Activated B cell treated with CpG ODN at 0.5 μM for 24 hours (primary cell): Measurements from ENCODE around the gene PYGB. TPM values are rescaled to one million over a fixed set of nuclear protein-coding genes. Genes with fewer than 3 reads are reported as not detected.

Experiments
- ATAC-seq: fragments of 200-7000 bp; cut with Tn5 transposase; one replicate; pipeline ENCODE4 v1.10.0; 2021; ENCODE audit warnings: low read depth, mild to moderate bottlenecking, moderate library complexity
- CTCF ChIA-PET: fragments of 350-600 bp; sonication (Branson Sonifier 250); formaldehyde crosslinking; loops from one replicate; lab custom pipeline; 2021; ENCODE audit warnings: antibody characterized with exemption; lab: Charles Lee
- POLR2A ChIA-PET: fragments of 350-600 bp; sonication (Branson Sonifier 250); formaldehyde crosslinking; loops from one replicate; lab custom pipeline; 2021; ENCODE audit warnings: antibody characterized with exemption; lab: Charles Lee
- DNase-seq: peaks from one replicate; pipeline ENCODE4 v3.0.0; 2022
- H3K27ac Mint-ChIP-seq: one replicate; pipeline ENCODE4 v1.8.0; 2020; ENCODE audit warnings: mixed read lengths
- H3K27me3 Mint-ChIP-seq: one replicate; pipeline ENCODE4 v1.8.0; 2021; ENCODE audit warnings: mixed read lengths
- H3K36me3 Mint-ChIP-seq: one replicate; pipeline ENCODE4 v1.8.0; 2021; ENCODE audit warnings: low read depth, mixed read lengths
- H3K4me1 Mint-ChIP-seq: one replicate; pipeline ENCODE4 v1.8.0; 2021; ENCODE audit warnings: mixed read lengths
- H3K4me3 Mint-ChIP-seq: one replicate; pipeline ENCODE4 v1.8.0; 2020; ENCODE audit warnings: mild to moderate bottlenecking, mixed read lengths
- H3K9me3 Mint-ChIP-seq: one replicate; pipeline ENCODE4 v1.8.0; 2020; ENCODE audit warnings: mixed read lengths
- CTCF ChIP-seq: fragments of 200-600 bp; IDR thresholded peaks from one replicate; pipeline ENCODE4 v1.8.0; 2022; ENCODE audit warnings: antibody characterized with exemption, mild to moderate bottlenecking
- intact Hi-C: fragments of 100-400 bp; cut with micrococcal nuclease; formaldehyde crosslinking; loops from one replicate; pipeline ENCODE4 v1.15.1; 2024
- total RNA-seq: library from RNA; stranded (reverse); gene quantifications from 2 replicates; pipeline ENCODE4 v1.2.3, GENCODE V29; 2022

Gene PYGB
- total RNA-seq, 1 donor from 2014 or later, result 23.5 TPM

GRCh38 chr20:25269057-25269832 is 21.4 kb downstream of the PYGB start:
- no peak for TF ChIP-seq CTCF
- CTCF ChIA-PET, result interaction anchor here (0.6 kb wide), 1 partner anchor 17 kb away, joined by 3 read pairs; no protein-coding TSS in a partner anchor
- DNase-seq (peak; percentile 4), ATAC-seq (no peak)
- H3K27me3 Mint-ChIP-seq, result no peaks in the 10 kb centered on the region
- no peaks in the 10 kb centered on the region for H3K4me1 Mint-ChIP-seq
- H3K4me3 Mint-ChIP-seq, result no peak overlapping the region
- intact Hi-C loops, result no loop called here
- peaks cover 45% of the 10 kb centered on the region for H3K36me3 Mint-ChIP-seq
- H3K27ac Mint-ChIP-seq, result no peak overlapping the region
- no peaks in the 10 kb centered on the region for H3K9me3 Mint-ChIP-seq
- POLR2A ChIA-PET, result no interaction called here

GRCh38 chr20:25269833-25270170 is 21.9 kb downstream of the PYGB start:
- Mint-ChIP-seq H3K27me3 (no peaks in the 10 kb centered on the region), H3K36me3 (peaks cover 50% of the 10 kb centered on the region), H3K4me3 (no peak overlapping the region), H3K9me3 (no peaks in the 10 kb centered on the region), H3K27ac (no peak overlapping the region), H3K4me1 (no peaks in the 10 kb centered on the region)
- ChIA-PET POLR2A (no interaction called here), CTCF (interaction anchor here (0.6 kb wide), 1 partner anchor 18 kb away, joined by 3 read pairs; no protein-coding TSS in a partner anchor)
- intact Hi-C loops, result no loop called here
- ATAC-seq (no peak), DNase-seq (no peak)
- no peak for TF ChIP-seq CTCF

GRCh38 chr20:25270829-25271251 is 23.0 kb downstream of the PYGB start:
- peak; percentile 9 for DNase-seq

GRCh38 chr20:25271486-25272222 is 23.8 kb downstream of the PYGB start:
- ATAC-seq, result no peak
- no peak overlapping the region for H3K27ac Mint-ChIP-seq
- peak; percentile 0 for DNase-seq
- H3K27me3 Mint-ChIP-seq, result no peaks in the 10 kb centered on the region
- H3K4me1 Mint-ChIP-seq, result no peaks in the 10 kb centered on the region
- TF ChIP-seq CTCF, result no peak
- peaks cover 65% of the 10 kb centered on the region for H3K36me3 Mint-ChIP-seq
- H3K9me3 Mint-ChIP-seq, result no peaks in the 10 kb centered on the region
- no peak overlapping the region for H3K4me3 Mint-ChIP-seq
- POLR2A ChIA-PET, result no interaction called here
- CTCF ChIA-PET, result no interaction called here
- intact Hi-C loops, result no loop called here

More at GRCh38 chr20:25270829-25271251, 23.0 kb downstream of the PYGB start:
- ChIA-PET POLR2A (no interaction called here), CTCF (no interaction called here)
- no peak for TF ChIP-seq CTCF
- intact Hi-C loops, result no loop called here
- Mint-ChIP-seq H3K4me3 (no peak overlapping the region), H3K27me3 (no peaks in the 10 kb centered on the region), H3K36me3 (peaks cover 58% of the 10 kb centered on the region), H3K27ac (no peak overlapping the region), H3K9me3 (no peaks in the 10 kb centered on the region), H3K4me1 (no peaks in the 10 kb centered on the region)
- no peak for ATAC-seq
